GM21619 (cell line): ENCODE results near the gene FNDC3B.

Source experiments
- ATAC-seq: cut with Tn5 transposase; IDR thresholded peaks from one replicate; pipeline ENCODE4 v1.9.1; 2021; ENCODE audit not compliant: unreplicated experiment

The FNDC3B gene

DNA sequence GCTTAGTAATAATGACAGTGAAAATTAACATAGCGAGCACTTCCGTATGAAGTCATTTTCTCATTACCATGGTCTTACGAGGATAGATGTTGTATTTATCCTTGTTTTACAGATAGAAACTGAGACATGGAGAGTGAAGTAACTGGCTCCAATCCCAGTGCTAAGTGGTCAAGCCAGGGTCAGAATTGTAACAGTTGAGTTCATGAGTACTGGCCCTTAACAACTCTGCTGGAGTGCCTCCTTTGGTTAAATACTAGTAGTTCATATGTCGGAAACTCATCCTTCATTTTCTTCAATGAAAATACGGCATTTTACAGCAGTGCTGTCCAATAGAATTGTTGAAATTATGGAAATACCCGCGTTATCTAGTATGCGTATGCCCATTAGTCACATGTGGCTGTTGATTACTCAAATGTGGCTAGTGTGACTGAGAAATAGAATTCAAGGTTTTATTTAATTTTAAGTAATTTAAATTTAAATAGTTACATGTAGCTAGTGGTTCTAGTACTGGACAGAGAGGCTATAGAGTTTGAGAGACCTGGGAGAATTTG is 32.5 kb downstream of the FNDC3B start:
- no peak for ATAC-seq

DNA sequence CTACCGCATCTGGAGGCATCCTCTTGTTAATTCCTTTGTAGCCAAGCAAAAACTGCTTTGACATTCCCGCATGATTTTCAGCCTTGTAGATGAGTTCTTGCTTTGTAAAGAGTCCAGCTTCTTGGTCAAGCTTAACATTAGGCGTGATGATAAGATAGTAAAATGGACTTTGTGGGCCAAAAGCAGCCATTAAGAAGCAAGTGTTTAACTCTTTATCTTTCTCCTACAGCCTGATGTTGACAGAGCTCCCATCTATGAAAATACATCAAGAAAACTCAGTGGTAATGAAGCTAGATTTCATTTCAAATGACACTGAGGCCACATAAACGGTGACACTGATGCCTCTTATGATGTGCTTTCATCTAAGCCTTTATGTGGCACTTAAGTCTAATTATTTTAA is 33.2 kb downstream of the FNDC3B start:
- no peak for ATAC-seq

GRCh38 chr3:172073262-172073915 is 34.0 kb downstream of the FNDC3B start:
- ATAC-seq, result no peak

- no peak for ATAC-seq
These were observed 34.7 kb downstream of the FNDC3B start for GRCh38 chr3:172074032-172074431.

DNA sequence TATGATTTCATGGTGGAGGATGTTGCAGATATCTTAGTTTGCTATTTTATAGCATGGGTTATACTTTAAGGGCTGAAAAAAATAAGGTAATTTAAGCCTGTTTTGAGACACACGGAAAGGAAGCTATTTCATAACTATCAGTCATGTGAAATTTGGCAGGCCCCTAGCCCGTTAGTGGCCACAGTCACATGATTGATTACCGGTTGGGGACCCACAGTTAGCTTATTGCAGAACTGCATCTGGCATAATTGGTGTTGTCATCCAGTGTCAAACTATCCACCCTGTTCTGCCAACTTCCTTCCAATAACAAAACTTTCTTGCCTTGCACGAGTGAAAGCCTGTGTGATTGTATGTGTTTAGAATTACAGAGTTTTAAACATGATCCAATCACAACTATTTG is 35.2 kb downstream of the FNDC3B start:
- ATAC-seq, result no peak

- ATAC-seq, result no peak
These were observed 36.8 kb downstream of the FNDC3B start for GRCh38 chr3:172076212-172076611.

DNA sequence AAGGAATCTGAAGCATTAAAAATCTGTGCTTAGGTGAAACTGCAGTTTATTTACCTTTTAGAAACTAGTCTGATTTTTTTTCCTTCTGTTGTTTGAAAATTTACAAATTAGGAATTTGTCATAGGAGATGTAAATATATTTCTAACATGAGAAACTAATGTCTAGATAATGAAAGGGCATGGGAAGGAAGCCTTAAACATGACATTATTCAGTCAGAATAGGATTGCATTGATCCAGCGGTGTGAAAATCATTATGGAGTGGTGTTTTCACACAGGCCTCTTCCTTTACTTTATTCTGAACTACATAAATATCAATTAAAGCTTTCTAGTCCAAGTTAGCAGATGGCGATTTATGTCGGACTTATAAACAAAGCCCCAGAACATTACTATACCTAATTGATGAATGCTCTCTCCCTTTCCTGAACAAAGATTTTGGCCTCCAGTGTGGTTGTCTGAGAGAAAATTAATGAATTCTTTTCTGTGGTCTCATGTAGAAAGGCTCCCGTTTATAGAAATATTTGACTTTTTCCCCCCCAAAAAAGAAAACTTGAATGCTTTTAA is 37.9 kb downstream of the FNDC3B start:
- ATAC-seq, result no peak

DNA sequence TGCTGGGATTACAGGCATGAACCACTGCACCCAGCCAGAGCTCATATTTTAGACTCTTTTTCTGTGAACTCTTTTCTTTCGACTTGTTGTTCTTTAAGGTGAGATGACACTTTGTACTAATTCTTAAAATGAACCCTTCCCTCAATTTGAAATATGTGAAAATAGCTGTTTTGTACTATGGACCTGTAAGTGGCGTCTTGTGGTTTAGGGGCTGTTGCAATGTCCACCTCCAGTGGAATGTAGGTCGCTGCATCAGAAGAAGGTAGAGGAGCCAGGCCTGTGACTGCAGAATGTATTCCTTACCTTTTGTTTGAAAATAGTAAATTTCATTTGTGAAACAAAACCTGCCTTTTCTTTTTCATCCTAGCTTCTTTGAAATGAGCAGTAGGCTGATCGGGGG is 38.9 kb downstream of the FNDC3B start:
- no peak for ATAC-seq

DNA sequence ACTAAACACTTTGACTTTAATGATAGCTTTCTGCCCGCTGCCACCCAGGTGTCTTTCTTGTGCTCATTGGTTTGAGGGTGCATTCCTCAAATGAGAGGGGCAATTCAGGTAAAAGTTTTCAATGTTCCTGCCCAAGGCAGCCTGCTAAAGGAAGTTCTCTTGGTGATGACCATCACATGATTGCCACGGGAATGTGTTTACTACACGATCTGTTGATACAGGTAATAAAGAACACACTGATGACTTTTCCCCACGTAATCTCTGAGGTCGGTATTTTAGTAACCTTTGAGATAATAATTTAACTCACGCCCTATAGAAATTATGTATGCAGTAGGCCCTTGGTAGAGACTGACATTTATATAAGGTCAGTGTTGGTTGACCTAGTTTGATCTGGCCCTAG is 39.3 kb downstream of the FNDC3B start:
- ATAC-seq, result no peak

DNA sequence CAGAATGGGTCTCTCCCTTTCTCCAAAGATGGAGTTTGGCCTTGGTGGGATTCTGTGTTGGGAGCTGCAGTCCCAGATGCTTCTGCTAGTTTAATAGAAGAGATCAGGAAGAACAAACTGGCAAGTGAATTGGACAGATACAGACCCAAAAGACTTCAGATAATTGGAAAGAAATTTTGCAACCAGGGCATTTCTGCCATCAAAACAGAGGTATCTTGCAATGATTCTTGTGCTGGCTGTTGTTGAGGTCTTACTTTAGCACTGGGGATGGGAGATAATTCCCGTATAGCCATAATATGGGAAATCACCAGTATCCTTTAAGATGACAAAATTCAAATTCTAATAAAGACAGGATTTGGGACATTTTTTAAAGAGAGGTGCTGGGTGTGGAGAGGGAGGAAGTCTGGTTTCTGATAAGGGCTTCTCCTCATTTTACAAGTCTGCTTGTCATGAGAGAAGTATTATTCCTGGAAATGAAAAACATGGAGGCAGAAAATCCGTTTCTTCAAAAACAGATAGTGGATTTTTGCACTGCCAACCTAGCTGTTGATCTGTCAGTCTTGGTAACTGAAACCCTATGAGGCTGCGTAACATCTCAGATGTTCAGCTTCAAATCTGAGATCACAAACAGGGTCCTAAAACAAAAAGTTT is 40.1 kb downstream of the FNDC3B start:
- ATAC-seq, result no peak

GRCh38 chr3:172080503-172080902 is 41.1 kb downstream of the FNDC3B start:
- no peak for ATAC-seq

DNA sequence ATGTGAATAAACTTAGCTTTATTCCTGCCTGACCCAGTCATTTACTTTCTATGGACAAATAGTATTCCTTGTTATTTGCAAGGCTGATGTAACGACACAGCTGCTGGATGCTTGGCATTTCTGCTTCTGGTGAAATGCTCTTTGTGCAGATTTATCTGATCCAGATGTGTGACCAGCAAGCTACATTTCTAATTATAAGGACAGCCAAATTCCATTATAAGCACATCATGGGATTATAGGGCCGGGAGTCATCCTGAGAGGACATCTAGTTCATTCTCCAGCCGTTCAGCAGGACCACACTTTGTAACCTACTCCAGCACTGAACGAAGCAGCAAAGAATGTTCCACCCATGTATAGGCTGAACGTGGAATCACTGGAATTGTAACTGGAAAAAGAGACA is 42.9 kb downstream of the FNDC3B start:
- ATAC-seq, result no peak

DNA sequence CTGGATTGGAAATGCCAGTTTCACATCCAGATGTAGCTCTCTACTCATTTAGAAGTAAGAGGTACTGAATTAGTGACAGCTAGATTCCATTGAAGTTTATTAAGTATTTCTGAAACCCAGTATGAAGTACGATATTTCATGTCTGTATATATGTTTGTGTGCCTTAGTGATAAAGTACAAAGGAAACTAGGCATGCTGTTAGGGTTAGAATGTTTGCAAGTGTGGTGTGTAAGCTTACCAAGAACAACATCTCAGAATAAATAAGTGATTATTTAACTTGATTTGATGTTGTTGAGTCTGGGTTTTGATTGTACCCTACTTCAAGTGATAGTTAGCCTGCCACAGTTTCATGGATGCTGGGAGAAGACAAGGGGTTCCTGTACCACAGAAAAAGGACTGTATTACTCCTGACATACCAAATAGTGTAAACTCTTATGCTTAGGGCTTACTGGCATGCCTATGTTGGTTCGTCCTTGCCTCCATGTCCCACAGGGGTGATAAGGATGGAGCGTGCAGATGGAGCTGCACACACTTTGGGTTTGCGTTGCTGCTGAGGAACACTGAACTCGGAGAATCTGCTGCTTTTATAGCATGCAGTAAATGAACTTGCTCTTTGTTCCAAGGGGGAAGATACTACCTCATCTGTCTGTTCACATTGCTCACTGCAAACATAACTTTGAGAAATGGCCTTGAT is 43.6 kb downstream of the FNDC3B start:
- ATAC-seq, result no peak

- no peak for ATAC-seq
These were observed 44.6 kb downstream of the FNDC3B start for GRCh38 chr3:172083995-172084409.

GRCh38 chr3:172084871-172085556 is 45.6 kb downstream of the FNDC3B start:
- ATAC-seq, result no peak

GRCh38 chr3:172085557-172085895 is 46.1 kb downstream of the FNDC3B start:
- ATAC-seq, result no peak

GRCh38 chr3:172086071-172086470 is 46.7 kb downstream of the FNDC3B start:
- ATAC-seq, result no peak

DNA sequence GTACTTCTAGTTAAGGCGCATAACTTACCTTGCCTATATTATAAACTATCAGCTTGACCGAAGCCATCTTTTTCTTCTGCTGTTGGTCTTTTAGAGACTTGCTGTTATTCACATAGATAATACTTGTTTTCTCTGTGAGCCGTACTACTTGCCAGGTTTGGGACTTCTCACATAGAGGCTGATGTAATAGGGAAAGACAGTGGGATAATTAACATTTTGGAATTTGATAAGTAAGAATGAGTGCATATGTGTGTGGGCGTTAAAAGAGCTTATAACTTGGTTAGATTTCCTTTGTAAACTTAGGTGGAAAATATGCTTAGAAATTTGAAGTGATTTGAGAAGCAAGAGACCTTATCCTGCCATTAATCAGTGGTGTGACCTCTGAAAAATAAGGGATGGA is 47.8 kb downstream of the FNDC3B start:
- ATAC-seq, result no peak

- peak; percentile 93 for ATAC-seq
These were observed 48.5 kb downstream of the FNDC3B start for GRCh38 chr3:172087602-172088580.

- ATAC-seq, result no peak
These were observed 49.9 kb downstream of the FNDC3B start for GRCh38 chr3:172089250-172089649.
